ENCODE data around the gene WEE2.
"Not testable (repeated sequence)": the region's sequence is repeated elsewhere in the genome, so short reads cannot be mapped to it uniquely, and the experiment has no call there.

The WEE2 gene
- 0 to 1.3 (median 0) reads per million in 17 experiments for total RNA-seq

DNA sequence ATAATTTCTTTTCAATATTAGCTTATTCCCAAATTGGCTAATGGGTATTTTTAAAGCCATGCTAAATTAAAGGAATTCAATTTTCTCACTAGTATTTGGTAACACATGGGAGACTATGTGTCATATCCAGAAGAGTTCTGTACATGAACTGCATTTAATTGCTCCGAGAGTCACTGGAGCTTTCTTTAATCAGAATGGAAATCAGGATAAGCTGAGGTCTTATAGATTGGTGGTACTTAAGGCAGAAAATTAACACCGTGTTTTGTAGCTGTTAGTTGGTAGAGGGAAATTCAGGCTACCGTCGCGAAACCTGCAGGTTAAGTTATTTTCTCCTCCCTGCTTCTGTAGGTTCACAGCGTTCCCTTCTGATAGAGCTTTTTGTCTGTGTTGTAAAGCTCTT, at the start of gene WEE2:
Gene WEE2 (plus strand): TSS at position 3 of the 400 bp plus-strand sequence. CDS start 406 bp downstream, outside the sequence.
- no peak for DNase-seq

DNA sequence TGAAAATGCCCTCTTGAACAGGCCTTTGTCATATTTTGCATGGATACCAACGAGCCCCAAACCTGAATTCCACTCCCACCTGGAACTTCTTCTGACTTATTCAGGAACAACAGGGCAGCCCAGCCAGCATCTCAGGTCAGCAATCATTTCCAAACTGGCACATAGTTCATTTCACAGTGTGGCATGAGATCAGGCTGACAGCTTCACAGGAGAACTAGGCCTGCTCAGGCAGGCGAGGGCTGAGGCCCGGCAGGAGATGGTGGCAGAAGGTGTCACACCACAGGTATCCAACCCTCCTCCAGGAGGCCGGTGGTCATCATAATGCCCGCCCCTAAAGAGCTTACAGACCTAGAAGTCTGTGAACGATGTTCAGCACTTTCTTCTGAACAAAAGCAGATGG, 48.7 kb upstream of the WEE2 start:
- DNase-seq, result no peak

- DNase-seq, result peak; percentile 82 to 95 (median 89)
Observed at GRCh38 chr7:141660259-141660658, 47.9 kb upstream of the WEE2 start.

- DNase-seq, result peak in 3 of 4 experiments; percentile 9 to 49 (median 44)
Observed at GRCh38 chr7:141663081-141663849, 44.9 kb upstream of the WEE2 start.

GRCh38 chr7:141664450-141664849, 43.7 kb upstream of the WEE2 start:
- DNase-seq, result no peak

DNA sequence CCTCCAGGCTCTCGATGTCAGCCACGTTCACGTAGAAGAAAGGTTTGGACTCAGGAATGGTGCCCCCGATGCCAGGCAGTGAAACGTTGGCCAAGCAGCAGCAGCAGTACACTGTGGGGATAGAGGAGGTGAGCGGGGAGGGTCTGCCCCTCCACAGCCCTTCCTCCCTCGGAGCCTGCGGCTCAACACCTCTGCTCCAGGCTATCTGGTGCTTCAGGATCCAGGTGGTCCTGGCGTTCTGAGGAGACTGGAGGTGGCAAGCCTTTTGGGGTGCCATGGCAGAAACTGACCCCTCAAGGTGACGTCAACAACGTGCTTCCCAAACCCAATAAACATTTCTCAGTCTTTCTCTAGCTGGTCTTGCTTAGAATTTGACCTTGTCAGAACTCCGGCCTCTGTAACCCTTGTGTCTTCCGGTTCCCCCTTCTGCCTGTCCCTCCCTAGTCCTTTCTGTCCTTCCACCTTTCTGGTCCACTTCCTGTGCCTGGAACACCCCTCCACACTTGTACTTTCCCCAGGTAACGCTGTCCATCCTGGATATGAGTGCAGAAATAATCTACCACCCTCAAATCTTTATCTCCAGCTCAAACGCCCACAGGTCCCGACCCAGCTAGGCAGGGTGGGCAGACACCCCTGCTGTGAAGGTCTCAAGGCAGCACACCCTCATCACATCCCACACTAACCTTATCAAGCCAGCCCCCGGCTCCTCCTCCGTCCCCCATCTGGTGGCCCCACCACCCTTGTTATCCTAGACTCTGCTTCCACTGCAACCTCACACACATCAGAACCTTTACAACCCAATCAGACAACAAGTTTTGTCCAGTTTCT, 42.7 kb upstream of the WEE2 start:
- DNase-seq, result no peak

DNA sequence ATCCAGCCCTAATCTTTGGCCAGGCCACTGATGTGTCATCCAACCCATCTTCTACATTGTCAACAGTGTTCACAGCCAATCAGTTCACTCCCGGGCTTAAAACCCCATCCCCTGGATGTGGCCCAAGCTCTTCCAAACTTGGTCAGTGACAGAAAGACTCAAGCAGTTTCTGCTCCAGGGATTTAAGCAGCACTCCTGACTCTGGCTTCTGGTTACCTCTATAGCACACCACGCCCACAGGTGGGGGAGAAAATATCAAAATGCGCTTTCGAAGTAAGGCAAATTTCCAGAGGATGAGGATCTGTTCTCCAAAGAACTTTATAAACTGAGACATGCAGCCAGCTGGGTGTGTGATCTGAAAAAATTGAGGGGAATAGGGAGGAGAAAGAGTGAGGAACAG, 42.1 kb upstream of the WEE2 start:
- DNase-seq, result no peak

GRCh38 chr7:141668853-141669252, 39.3 kb upstream of the WEE2 start:
- DNase-seq, result no peak

GRCh38 chr7:141671705-141672496, 36.3 kb upstream of the WEE2 start:
- peak; percentile 66 to 77 (median 76) for DNase-seq

DNA sequence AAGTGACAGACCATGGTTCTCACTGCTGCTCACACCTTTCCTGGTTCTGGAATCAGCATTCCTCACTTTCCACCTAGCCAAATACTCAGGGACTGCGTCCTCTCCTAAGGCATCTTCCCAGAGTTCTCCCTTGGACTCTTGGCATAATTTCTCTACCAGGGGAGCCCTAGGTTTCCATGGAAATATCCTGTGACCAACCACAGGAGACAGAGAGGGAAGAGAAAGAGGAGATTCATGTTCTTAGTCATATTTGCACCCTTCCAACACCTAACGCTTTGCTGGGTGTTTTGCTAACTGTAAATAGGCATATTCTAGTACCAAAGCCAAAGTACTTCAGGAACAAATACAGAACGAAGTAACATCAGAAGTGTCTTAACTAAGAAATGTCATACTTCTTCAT, 34.8 kb upstream of the WEE2 start:
- no peak for DNase-seq

DNA sequence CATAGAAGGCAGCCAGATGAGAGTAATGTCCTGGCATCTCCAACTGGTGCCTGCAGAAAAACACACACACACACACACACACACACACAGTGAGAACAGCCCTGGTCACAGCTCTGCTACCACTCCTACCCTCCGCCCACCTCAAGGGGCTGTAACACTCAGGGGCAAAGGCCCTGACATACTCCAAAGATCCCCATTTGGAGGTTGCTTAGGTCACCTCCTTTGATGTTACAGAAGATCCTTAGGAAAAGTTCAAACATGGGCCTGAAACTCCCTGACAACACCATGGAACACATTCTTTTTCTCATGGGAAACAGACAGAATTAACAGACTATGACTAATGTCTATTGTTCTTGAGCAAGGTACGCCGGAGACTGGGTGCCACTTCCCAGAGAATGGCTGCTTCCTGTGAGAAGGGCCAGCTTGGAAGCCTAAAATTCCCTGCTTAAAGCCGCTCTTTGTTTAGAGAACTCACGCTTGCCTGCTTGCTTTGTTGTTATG, 33.9 kb upstream of the WEE2 start:
- peak; percentile 68 to 89 (median 72) for DNase-seq

DNA sequence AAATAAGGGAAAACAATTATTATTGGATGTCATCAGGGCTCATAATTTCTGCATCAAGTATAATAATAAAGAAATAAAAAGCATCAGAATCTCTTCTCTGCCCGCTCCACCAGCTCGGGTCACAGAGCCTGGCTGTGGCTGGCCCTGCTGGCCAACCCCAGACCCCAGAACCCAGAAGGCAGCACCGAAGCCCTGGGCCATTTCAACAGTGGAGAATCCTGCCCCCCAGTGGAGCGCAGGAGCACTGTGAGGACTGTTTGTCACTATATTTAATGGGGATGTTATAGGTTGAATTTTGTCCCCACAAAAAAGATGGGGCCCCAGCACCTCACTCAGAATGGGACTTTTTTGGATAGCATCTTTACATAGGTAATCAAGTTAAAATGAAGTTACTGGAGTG, 33.5 kb upstream of the WEE2 start:
- peak in 1 of 4 experiments; percentile 19 for DNase-seq

- DNase-seq, result peak; percentile 50 to 87 (median 68)
Observed at GRCh38 chr7:141675436-141676215, 32.5 kb upstream of the WEE2 start.

DNA sequence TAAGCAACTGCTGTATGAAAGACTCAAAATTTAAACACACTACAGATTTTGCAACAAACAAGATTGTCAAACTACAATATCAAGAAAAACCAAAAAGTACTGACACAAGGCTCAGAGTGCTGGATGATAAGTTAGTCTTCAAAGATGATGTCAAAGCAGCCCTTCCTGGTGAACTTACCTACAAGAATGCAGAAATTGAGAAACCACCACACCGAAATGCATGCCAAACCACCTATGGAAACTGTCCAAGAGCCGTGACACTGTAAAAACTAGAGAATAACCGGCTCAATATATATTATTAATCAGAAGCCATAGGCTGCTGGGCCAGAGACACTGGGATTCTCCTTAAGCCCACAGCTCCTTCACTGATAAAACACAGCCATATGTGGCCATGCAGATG, 31.5 kb upstream of the WEE2 start:
- DNase-seq, result no peak

GRCh38 chr7:141679014-141679413, 29.1 kb upstream of the WEE2 start:
- DNase-seq, result no peak

- no peak for DNase-seq
Observed at GRCh38 chr7:141685285-141686023, 22.7 kb upstream of the WEE2 start.

GRCh38 chr7:141686074-141686473, 22.1 kb upstream of the WEE2 start:
- DNase-seq, result no peak

- no peak for DNase-seq
Observed at GRCh38 chr7:141686670-141687069, 21.5 kb upstream of the WEE2 start.

- no peak for DNase-seq
Observed at GRCh38 chr7:141688043-141688442, 20.1 kb upstream of the WEE2 start.

DNA sequence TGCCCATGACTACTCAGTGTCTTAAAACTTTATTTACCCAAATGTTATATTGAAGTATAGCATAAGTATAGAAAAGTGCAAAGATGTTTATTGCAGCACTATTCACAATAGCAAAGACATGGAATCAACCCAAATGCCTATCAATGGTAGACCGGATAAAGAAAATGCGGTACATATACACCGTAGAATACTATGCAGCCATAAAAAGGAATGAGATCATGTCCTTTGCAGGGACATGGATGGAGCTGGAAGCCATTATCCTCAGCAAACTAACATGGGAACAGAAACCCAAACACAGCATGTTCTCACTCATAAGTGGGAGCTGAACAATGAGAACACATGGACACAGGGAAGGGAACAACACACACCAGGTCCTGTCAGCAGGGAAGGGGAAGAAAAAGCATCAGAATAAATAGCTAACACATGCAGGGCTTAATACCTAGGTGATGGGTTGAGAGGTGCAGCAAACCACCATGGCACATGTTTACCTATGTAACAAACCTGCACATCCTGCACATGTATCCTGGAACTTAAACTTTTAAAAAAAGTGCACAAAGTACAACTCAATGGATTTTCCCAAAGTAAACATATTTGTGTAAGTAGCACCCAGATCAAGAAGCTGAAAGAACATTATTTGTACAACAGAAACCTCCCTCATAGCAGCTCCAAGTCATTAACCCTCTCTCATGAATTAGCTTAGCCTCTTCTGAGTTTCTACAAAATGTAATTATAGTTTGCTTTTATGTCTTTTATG, 18.9 kb upstream of the WEE2 start:
- not testable (repeated sequence) for DNase-seq
